Glomerular visceral epithelial cell (primary cell): ENCODE measurements around the gene S100A6.
"Not testable (repeated sequence)": the region's sequence is repeated elsewhere in the genome, so short reads cannot be mapped to it uniquely, and the experiment has no call there.

Source experiments
- DNase-seq: peaks from one replicate; pipeline ENCODE4 v3.0.0-alpha.2; 2016; ENCODE audit errors: extremely low spot score

S100A6 gene

GRCh38 chr1:153531638-153532037 lies 4.2 kb downstream of the S100A6 start:
- DNase-seq = no peak

- DNase-seq = no peak
Observed at GRCh38 chr1:153527683-153528040, 8.1 kb downstream of the S100A6 start.

- no peak for DNase-seq
Observed at GRCh38 chr1:153527023-153527682, 8.6 kb downstream of the S100A6 start.

DNA sequence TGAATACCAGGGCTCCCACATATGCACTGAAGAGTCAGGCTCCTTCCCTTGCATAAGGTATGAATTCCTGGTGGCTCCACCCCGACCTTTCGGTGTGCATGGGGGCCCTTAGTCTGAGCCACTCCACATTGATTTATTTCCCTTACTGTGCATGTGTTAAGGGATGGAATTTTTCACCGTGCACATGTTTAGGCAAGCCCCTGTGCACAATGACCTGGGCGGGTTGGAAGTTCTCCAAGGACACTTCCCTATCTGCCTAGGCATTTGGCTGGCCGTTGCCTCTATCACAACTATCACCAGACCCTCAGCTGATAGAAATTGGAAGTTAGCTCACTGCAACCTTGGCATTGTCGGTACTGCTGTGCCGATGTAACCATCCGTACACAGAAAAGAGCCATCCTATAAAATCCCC lies 9.7 kb downstream of the S100A6 start:
- no peak for DNase-seq

DNA sequence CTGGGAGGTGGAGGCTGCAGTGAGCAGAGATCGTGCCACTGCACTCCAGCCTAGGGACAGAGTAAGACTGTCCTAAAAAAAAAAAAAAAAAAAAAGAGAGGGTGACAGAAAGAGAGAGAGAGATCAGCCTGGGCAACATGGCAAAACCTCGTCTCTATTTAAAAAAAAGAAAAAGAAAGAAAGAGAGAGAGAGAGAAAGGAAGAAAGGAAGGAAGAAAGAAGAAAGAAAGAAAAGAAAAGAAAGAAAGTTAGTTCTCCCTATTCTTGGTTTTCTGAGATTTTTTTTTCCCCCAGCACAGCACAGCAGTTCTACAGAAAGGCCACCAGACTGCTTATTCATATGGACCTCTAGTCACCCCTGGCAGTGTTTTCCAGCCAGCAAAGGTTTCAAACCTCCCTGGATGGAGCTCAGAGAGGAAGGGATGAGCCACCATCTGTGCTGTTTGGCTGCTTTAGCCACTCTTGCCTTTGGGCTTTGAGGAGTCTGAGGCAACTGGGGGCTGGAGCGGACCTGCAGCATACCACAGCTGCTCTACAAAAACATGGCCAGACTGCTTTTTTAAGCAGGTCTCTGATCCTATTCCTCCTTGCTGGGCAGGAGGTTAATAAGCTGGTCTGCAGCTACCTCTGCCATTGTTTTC lies 10.6 kb downstream of the S100A6 start:
- DNase-seq = no peak

DNA sequence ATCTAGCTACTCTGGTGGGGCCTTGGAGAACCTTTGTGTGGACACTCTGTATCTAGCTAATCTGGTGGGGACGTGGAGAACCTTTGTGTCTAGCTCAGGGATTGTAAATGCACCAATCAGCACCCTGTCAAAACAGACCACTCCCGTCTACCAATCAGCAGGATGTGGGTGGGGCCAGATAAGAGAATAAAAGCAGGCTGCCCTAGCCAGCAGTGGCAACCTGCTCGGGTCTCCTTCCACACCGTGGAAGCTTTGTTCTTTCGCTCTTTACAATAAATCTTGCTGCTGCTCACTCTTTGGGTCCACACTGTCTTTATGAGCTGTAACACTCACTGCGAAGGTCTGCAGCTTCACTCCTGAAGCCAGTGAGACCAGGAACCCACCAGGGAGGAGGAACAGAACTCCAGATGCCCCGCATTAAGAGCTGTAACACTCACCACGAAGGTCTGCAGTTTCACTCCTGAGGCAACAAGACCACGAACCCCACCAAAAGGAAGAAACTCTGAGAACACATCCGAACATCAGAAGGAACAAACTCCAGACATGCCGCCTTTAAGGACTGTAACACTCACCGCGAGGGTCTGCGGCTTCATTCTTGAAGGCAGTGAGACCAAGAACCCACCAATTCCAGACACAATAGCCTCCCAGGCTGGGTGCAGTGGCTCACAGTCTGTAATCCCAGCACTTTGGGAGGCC lies 13.3 kb downstream of the S100A6 start:
- DNase-seq = not testable (repeated sequence)

DNA sequence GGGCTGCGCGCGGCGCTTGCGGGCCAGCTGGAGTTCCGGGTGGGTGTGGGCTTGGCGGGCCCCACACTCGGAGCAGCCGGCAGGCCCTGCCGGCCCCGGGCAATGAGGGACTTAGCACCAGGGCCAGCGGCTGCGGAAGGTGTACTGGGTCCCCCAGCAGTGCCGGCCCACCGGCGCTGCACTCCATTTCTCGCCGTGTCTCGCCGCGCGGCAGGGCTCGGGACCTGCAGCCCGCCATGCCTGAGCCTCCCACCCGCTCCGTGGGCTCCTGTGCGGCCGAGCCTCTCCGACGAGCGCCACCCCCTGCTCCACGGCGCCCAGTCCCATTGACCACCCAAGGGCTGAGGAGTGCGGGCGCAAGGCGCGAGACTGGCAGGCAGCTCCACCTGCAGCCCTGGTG lies 14.0 kb downstream of the S100A6 start:
- DNase-seq = not testable (repeated sequence)

DNA sequence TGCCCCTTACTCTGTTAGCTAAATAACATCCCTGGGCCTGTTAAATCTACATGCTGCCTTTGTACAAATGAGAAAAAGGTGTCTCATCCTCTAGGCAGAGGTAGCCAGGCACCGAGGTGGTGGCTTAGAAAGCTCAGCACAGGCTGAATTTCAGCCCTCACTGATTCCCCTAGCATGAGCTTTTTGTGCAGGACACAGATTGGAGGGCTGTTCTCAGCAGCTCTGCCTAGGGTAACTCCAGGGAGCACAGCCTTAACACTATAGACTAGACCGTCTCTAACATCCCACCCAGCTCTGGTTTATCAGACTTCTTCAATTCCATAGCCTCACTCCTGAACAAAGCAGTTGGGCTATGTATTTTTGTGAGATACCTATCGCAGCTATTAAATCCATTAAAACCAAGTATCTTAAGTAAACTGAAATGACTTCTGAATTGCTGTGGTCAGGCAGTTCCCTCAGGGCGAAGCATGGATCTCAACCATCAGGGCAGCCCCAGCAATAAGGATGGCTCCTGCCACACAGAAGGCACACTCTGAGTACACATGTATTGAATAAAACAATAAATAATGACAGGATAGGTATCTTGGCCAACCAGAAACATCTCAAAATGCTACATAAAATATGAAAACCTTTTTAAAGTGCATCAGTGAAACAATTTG lies 14.8 kb downstream of the S100A6 start:
- DNase-seq = no peak

- not testable (repeated sequence) for DNase-seq
Observed at GRCh38 chr1:153520137-153520691, 15.6 kb downstream of the S100A6 start.

DNA sequence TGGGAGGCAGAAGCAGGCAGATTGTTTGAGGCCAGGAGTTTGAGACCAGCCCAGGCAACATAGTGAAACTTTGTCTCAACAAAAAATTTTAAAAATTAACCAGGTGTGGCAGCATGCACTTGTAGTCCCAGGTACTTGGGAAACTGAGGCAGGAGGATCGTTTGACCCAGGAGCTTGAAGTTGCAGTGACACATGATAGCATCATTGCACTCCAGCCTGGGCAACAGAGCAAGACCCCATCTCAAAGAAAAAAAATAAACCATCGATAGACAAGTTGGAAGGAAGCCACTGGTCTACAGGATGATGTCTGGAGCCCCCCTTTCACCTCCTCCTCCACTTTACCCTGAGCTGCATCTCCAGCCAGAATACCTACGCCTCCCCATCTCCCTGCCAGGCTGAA lies 16.5 kb downstream of the S100A6 start:
- no peak for DNase-seq

DNA sequence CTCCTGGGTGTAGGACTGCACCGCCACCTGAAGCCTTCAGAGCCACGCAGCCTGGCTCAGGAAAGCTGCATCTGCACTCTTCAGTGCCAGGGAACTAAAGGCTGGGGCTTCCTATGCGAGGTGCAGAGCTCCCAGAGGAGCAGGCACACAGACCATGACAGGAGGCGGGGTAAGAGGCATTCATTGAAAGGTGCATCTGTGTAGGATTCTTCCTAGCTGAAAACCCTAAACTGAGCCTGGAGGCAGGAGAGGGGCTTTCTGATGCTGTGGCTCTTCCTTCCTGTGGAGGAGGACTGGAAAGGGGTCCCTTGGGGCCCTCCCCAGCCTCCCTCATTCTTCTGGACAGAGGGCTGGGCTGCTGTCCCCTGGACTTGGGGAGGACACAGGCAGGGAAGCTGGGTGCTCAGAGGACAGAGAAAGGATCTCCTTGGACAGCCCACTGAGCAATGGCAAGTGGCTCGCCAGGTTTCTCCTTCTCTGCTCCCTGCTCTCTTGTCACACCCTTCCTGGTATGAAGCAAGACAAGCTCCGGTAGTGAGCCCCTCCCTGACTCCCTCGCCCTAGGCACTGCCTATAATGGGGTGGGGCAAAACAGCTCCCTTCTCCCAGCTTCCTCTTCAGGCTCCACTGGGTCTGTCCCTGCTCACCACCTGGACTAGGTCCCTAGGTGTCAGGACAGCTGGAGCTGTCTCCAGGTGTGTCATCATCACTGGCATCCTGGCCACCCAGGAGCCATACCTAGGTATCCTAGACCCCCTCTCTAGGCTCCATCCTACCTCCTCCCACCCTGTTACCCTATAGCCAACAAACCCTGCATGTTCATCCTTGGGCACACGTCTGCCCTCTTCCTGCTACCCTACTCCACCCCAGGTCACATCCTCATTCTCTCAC lies 20.0 kb downstream of the S100A6 start:
- no peak for DNase-seq

- no peak for DNase-seq
Observed at GRCh38 chr1:153513666-153514065, 22.1 kb downstream of the S100A6 start.

DNA sequence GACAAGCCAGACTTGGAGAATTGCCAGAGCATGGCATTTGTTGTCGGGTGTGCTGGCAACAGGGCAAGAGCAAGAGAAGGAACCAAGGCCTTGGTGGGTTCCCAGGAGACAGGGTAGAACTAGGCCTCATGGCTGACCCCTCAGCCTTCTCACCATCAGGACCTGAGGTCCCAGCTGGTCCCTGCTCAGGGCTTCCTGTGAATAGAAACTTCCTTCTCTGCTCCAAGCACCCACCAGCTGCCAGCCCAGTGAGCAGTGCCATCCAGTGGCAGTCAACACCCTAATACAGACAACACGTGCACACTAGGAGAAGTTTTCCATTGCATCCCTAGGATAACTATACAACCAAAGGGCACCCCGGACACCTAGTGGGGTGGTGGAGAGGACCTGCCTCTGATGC lies 22.8 kb downstream of the S100A6 start:
- DNase-seq = no peak

DNA sequence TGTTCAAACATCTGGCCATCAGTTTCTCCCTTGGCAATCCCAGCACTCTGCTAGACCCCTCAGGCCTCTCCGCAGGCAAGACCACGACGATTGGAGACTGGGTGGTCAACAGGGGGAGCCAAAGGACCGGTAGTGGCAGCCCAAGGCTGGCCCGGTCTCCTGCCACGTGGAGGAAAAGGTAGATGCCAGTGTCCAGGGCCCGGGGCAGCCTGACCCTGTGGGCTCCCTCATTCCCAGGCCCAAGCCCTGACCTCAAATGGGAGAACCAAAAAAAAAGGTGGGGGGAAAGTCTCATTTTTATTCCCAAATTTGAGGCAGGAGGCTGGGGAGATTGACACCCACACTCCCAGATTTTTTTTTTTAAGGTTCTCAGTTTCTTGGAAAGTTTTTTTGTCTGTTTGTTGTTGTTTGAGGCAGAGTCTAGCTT lies 24.8 kb downstream of the S100A6 start:
- peak; percentile 81 for DNase-seq

DNA sequence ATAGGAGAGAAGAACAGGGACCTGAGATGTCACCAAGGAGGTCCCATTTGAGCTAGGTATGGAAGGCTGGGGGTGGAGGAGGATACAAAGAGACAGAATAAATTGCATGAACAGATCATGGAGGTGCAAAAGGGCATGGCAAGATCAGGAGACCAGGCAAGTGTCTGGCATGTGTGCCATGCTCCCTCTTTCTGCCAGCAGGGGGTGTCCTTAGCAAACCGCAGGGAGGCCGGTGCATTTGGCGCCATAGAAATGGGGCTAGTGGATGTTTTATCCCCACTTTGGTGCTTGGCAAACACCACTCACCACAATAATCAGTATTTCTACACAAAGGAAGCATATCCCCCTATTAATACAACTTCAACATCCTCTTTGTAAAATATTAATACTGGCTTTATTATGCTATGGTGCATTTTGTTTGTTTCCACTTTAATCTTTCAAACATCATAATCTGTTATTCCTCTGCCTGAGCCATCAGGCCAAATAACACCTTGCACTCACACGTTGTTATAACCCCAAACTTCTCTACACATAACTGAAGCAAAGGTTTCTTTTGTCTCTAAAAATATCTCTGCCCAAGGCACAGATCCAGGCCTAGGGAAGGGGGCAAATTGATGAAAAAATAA lies 25.9 kb downstream of the S100A6 start:
- peak; percentile 28 for DNase-seq

DNA sequence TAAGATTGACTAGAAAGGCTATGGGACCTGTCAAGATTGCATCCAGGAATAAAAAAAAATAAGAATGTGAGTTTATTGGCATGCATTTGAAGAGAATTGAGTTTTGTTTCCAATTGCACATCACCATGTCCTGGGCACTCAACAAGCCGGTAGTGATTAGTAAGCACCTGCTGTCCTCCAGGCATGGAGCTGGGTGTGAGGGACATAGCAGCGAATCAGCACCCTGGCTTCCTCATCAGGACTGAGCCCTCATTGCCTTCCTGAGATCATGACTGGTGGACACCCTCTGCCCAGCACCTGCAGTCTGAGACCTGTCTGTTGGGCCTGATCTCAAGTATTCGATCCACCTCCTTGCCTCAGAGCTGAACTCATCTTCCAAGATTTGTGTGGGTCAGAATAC lies 26.8 kb downstream of the S100A6 start:
- DNase-seq = no peak

DNA sequence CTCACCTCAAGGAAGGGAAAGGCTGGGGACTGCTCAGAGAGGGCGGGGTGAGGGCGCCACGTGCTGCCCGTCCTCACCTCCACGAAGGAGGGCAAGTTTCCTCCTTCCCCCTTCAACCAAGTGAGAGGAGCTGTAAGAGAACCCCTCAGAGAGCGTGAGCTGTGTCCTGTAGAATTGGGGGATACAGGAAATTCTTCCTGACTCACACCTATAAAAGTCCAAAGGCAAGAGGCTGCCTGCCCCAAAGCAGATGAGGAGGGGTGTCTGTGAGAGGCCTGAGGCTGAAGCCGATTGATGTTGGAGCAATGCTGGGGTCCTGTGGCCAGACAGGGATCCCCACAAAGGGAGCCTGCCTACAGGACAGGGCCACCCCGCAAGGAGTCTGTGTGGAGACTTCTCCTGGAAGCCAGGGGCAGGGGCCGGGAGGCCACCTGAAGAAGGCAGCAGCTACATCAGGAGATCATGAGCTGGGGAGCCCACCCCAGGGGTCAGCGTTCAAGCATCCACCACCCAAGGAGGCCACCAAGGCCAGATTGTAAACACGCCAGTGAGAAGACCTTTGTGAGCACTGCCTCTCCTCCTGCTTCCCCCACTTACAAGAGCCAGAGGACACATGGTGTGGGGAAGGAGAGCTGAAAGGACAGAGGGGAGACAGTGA lies 27.7 kb downstream of the S100A6 start:
- no peak for DNase-seq

DNA sequence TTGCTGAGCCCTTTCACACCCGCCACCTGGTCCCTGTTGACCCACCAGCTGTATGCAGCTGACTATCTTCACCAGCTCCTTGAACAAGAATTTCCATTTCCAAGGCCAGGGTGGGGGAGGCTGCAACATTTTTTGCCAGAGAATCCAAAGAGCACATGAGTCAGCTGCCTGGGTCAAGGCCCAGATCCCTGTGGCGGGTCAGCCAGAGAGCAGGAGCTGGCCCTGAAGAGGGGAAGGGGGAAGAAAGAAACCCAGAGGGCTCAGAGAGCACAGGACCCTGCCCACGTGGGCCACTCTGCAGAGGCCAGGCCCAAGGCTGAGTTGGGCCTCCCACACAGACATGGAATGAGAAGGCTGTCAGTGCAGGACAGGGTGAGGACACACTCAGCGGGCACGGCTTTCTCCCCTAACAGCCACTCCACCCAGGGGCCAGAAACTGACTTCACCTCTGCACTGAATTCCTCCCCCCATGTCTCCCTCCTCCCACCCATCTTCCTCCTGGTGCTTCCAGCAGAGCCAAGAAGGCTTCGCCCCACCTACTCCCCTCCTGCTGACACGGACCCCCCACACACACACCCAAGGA lies 28.9 kb downstream of the S100A6 start:
- peak; percentile 71 for DNase-seq

DNA sequence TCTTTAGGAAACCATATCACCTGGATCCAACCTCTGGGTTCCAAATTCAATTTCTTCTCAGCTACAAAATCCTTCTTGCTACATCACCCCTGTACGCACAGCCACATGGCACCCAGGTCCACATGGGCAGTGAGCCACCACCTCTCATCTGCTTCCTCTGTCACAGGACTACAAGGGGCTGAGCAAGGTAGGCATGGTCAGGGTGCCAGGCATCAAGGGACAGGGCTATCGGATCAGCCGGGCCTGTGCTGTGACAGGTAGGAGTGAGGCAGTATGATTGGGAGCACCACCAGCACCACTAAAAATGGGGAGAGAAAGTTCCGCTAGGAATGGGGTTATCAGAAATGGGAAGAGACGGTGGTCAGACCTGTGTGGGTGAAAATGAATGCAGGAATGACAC lies 29.4 kb downstream of the S100A6 start:
- no peak for DNase-seq

- no peak for DNase-seq
Observed at GRCh38 chr1:153505576-153505975, 30.2 kb downstream of the S100A6 start.
